DMS79 (cell line): ENCODE measurements around the gene MED22.

Experiments
- DNase-seq: peaks from one replicate; lab custom pipeline; 2025; lab: John Stamatoyannopoulos, UW

MED22 gene

GRCh38 chr9:133375724-133376654 lies 28.1 kb upstream of the MED22 start, which contains the start of the genes STKLD1 and SURF4:
Gene STKLD1, plus strand, starts transcription at chr9:133376366. Its CDS starts 108 bp downstream, at chr9:133376474.
Gene SURF4, minus strand, starts transcription at chr9:133376060. Its CDS starts 91 bp downstream, at chr9:133375969.
- peak; percentile 80 for DNase-seq

GRCh38 chr9:133375116-133375723 lies 27.3 kb upstream of the MED22 start:
- DNase-seq, result no peak

- DNase-seq, result no peak
Measured at GRCh38 chr9:133374612-133375115, 26.7 kb upstream of the MED22 start.

- no peak for DNase-seq
Measured at GRCh38 chr9:133372144-133372543, 24.2 kb upstream of the MED22 start.

GRCh38 chr9:133371261-133371711 lies 23.4 kb upstream of the MED22 start:
- DNase-seq, result no peak

GRCh38 chr9:133370685-133371084 lies 22.8 kb upstream of the MED22 start:
- no peak for DNase-seq

GRCh38 chr9:133369933-133370332 lies 22.0 kb upstream of the MED22 start:
- no peak for DNase-seq

- no peak for DNase-seq
Measured at GRCh38 chr9:133369422-133369821, 21.5 kb upstream of the MED22 start.

GRCh38 chr9:133368249-133368881 lies 20.4 kb upstream of the MED22 start:
- no peak for DNase-seq

- DNase-seq, result no peak
Measured at GRCh38 chr9:133367778-133368177, 19.8 kb upstream of the MED22 start.

- no peak for DNase-seq
Measured at GRCh38 chr9:133367221-133367620, 19.3 kb upstream of the MED22 start.

GRCh38 chr9:133366435-133366834 lies 18.5 kb upstream of the MED22 start:
- no peak for DNase-seq

GRCh38 chr9:133362359-133363044 lies 14.6 kb upstream of the MED22 start:
- DNase-seq, result no peak

GRCh38 chr9:133361507-133362092 lies 13.7 kb upstream of the MED22 start:
- DNase-seq, result no peak

- DNase-seq, result no peak
Measured at GRCh38 chr9:133360400-133361393, 12.8 kb upstream of the MED22 start.

- no peak for DNase-seq
Measured at GRCh38 chr9:133359399-133360175, 11.7 kb upstream of the MED22 start.

GRCh38 chr9:133357656-133358055 lies 9.7 kb upstream of the MED22 start:
- no peak for DNase-seq

- peak; percentile 41 for DNase-seq
Measured at GRCh38 chr9:133356391-133357091, 8.6 kb upstream of the MED22 start, which contains the start of the genes SURF1 and SURF2. Gene SURF1, minus strand, starts transcription at chr9:133356487. Its CDS starts 34 bp downstream, at chr9:133356453. Gene SURF2, plus strand, starts transcription at chr9:133356550. Its CDS starts 43 bp downstream, at chr9:133356593.
